ENCODE data around the gene SLC26A1. TPM values are rescaled to one million over a fixed set of nuclear protein-coding genes. Genes with fewer than 3 reads are reported as not detected.

Gene SLC26A1
- total RNA-seq, 1 donor from 2014 or later: not detected

GRCh38 chr4:957581-958313, 35.5 kb downstream of the SLC26A1 start:
- H3K36me3 Mint-ChIP-seq (ENCODE audit: low read depth): peaks cover 61% of the 10 kb centered on the region
- H3K9me3 Mint-ChIP-seq: no peaks in the 10 kb centered on the region
- no peaks in the 10 kb centered on the region for H3K27me3 Mint-ChIP-seq
- H3K27ac Mint-ChIP-seq: no peak overlapping the region
- TF ChIP-seq, protein P1, sequence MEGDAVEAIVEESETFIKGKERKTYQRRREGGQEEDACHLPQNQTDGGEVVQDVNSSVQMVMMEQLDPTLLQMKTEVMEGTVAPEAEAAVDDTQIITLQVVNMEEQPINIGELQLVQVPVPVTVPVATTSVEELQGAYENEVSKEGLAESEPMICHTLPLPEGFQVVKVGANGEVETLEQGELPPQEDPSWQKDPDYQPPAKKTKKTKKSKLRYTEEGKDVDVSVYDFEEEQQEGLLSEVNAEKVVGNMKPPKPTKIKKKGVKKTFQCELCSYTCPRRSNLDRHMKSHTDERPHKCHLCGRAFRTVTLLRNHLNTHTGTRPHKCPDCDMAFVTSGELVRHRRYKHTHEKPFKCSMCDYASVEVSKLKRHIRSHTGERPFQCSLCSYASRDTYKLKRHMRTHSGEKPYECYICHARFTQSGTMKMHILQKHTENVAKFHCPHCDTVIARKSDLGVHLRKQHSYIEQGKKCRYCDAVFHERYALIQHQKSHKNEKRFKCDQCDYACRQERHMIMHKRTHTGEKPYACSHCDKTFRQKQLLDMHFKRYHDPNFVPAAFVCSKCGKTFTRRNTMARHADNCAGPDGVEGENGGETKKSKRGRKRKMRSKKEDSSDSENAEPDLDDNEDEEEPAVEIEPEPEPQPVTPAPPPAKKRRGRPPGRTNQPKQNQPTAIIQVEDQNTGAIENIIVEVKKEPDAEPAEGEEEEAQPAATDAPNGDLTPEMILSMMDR (IDR thresholded peaks at IDR 0.05): no peak
- no peak for ATAC-seq (ENCODE audit: low read depth)
- H3K4me1 Mint-ChIP-seq: peaks cover 2% of the 10 kb centered on the region
- CTCF ChIA-PET: no interaction called here
- no peak for DNase-seq
- POLR2A ChIA-PET: no interaction called here
- no peak overlapping the region for H3K4me3 Mint-ChIP-seq
- intact Hi-C loops (cut with micrococcal nuclease): no loop called here

DNA sequence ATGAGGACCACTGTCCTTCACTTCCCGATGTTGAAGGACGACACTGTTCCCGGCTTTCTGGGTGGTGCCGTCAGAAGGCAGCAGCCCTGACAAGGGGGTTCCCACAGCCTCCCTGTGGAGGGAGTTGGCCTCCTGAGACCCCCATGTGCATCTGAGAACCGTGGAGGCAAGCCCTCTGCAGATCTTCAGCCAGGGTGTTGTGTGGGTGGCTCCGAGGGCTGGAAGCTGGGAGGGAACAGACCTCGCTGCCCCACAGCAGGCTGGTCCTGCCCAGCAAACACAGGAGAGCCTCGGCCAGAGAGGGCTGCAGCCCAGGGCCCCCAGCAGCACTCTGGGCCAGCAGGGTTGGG, 36.0 kb downstream of the SLC26A1 start:
- ChIA-PET POLR2A (no interaction called here), CTCF (no interaction called here)
- peaks cover 62% of the 10 kb centered on the region for H3K36me3 Mint-ChIP-seq (ENCODE audit: low read depth)
- no peaks in the 10 kb centered on the region for H3K9me3 Mint-ChIP-seq
- no peak overlapping the region for H3K27ac Mint-ChIP-seq
- no peak for DNase-seq
- TF ChIP-seq, protein P1 (IDR thresholded peaks at IDR 0.05): no peak
- H3K4me3 Mint-ChIP-seq: no peak overlapping the region
- peaks cover 2% of the 10 kb centered on the region for H3K4me1 Mint-ChIP-seq
- ATAC-seq (ENCODE audit: low read depth): no peak
- intact Hi-C loops (cut with micrococcal nuclease): no loop called here
- H3K27me3 Mint-ChIP-seq: no peaks in the 10 kb centered on the region

GRCh38 chr4:956531-957230, 36.5 kb downstream of the SLC26A1 start:
- POLR2A ChIA-PET: no interaction called here
- intact Hi-C loops (cut with micrococcal nuclease): no loop called here
- DNase-seq (no peak), ATAC-seq (ENCODE audit: low read depth) (no peak)
- Mint-ChIP-seq H3K9me3 (no peaks in the 10 kb centered on the region), H3K27me3 (no peaks in the 10 kb centered on the region), H3K27ac (no peak overlapping the region), H3K36me3 (ENCODE audit: low read depth) (peaks cover 61% of the 10 kb centered on the region), H3K4me3 (no peak overlapping the region), H3K4me1 (no peaks in the 10 kb centered on the region)
- TF ChIP-seq, protein P1 (IDR thresholded peaks at IDR 0.05): no peak
- CTCF ChIA-PET: no interaction called here

DNA sequence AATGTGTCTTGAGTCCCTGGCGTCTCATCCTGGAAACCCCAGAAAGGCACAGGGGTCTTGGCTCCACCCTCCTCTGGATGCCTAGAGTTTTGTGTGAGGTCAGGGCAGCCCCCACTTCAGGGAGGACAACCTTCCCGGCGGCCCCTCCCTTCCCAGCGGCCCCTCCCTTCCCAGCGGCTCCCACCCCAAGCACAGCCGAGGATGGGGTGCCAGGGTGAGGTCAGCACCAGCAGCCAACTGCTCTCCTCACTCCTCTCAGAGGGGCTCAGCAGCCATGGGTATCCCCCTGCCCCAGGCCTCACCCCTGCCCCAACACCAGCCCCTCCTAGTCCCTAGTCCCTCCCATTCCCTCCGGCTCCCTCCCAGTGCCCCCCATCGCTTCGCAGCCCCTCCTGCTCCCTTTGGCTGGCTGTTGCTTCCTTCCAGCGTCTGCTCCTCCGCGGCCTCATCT, 37.2 kb downstream of the SLC26A1 start:
- Mint-ChIP-seq H3K9me3 (no peaks in the 10 kb centered on the region), H3K4me3 (no peak overlapping the region), H3K4me1 (no peaks in the 10 kb centered on the region), H3K27ac (no peak overlapping the region), H3K36me3 (ENCODE audit: low read depth) (peaks cover 61% of the 10 kb centered on the region), H3K27me3 (no peaks in the 10 kb centered on the region)
- TF ChIP-seq, protein P1 (IDR thresholded peaks at IDR 0.05): no peak
- POLR2A ChIA-PET: no interaction called here
- no peak for DNase-seq
- CTCF ChIA-PET: no interaction called here
- intact Hi-C loops (cut with micrococcal nuclease): no loop called here
- ATAC-seq (ENCODE audit: low read depth): no peak

DNA sequence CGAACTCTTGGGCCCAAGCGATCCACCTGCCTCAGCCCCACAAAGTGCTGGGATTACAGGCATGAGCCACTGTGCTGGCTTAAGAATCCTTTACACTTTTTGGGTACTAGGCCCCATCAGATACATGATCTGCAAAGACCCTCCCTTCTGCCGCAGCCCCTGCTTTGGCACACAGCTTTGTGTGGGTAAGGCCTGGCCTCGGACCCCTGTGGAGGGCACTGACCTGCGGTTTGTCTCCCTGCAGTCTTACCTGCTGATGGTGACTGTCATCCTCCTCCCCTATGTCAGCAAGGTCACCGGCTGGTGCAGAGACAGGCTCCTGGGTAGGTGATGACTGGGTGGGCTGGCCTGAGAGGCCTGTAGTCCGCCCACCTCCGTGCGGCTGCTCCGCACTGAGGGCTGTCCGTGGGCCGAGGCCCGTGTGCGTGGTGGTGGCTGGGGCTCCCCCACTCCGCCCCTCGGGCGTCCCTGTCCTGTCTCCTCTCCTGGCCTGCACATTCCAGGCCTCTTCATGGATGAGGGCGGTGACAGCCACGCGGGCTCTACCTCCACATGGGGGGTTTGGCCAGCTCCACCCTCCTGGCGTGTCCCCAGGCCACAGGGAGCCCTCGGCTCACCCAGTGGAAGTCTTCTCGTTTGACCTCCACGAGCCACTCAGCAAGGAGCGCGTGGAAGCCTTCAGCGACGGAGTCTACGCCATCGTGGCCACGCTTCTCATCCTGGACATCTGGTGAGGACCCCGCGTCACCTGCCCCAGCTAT, 37.9 kb downstream of the SLC26A1 start:
- DNase-seq (no peak), ATAC-seq (ENCODE audit: low read depth) (no peak)
- H3K4me1 Mint-ChIP-seq: no peaks in the 10 kb centered on the region
- CTCF ChIA-PET: no interaction called here
- TF ChIP-seq, protein P1 (IDR thresholded peaks at IDR 0.05): no peak
- no peak overlapping the region for H3K27ac Mint-ChIP-seq
- H3K4me3 Mint-ChIP-seq: no peak overlapping the region
- POLR2A ChIA-PET: no interaction called here
- peaks cover 61% of the 10 kb centered on the region for H3K36me3 Mint-ChIP-seq (ENCODE audit: low read depth)
- H3K9me3 Mint-ChIP-seq: no peaks in the 10 kb centered on the region
- no peaks in the 10 kb centered on the region for H3K27me3 Mint-ChIP-seq
- intact Hi-C loops (cut with micrococcal nuclease): no loop called here
